Nephron (organoid): ENCODE results near the gene CAB39.

Experiments used
- H3K27ac Mint-ChIP-seq, 3 experiments: 2 replicates each; pipeline ENCODE4 v1.8.0; 2020; ENCODE audit warnings: mixed read lengths in 3 of 3, mild to moderate bottlenecking in 2 of 3, moderate library complexity in 1 of 3
- H3K27me3 Mint-ChIP-seq: 2 replicates; pipeline ENCODE4 v1.8.0; 2021; ENCODE audit warnings: low read depth, mild to moderate bottlenecking, moderate library complexity, mixed read lengths
- H3K36me3 Mint-ChIP-seq: 2 replicates; pipeline ENCODE4 v1.8.0; 2020; ENCODE audit warnings: low read depth, mixed read lengths
- H3K4me1 Mint-ChIP-seq: 2 replicates; pipeline ENCODE4 v1.8.0; 2020; ENCODE audit warnings: mixed read lengths
- H3K4me3 Mint-ChIP-seq, 3 experiments: 2 replicates each; pipeline ENCODE4 v1.8.0; 2020; ENCODE audit warnings: mild to moderate bottlenecking in 3 of 3, mixed read lengths in 3 of 3, moderate library complexity in 2 of 3
- H3K9me3 Mint-ChIP-seq: 2 replicates; pipeline ENCODE4 v1.8.0; 2020; ENCODE audit warnings: mixed read lengths
- TF ChIP-seq, protein P1 (sequence below), 3 experiments: fragments of 200-600 bp; sonication (generic); IDR thresholded peaks; one replicate each; pipeline ENCODE4 v1.5.0; 2021; ENCODE audit warnings: antibody characterized with exemption in 3 of 3; ENCODE audit not compliant: unreplicated experiment in 3 of 3

The CAB39 gene

DNA sequence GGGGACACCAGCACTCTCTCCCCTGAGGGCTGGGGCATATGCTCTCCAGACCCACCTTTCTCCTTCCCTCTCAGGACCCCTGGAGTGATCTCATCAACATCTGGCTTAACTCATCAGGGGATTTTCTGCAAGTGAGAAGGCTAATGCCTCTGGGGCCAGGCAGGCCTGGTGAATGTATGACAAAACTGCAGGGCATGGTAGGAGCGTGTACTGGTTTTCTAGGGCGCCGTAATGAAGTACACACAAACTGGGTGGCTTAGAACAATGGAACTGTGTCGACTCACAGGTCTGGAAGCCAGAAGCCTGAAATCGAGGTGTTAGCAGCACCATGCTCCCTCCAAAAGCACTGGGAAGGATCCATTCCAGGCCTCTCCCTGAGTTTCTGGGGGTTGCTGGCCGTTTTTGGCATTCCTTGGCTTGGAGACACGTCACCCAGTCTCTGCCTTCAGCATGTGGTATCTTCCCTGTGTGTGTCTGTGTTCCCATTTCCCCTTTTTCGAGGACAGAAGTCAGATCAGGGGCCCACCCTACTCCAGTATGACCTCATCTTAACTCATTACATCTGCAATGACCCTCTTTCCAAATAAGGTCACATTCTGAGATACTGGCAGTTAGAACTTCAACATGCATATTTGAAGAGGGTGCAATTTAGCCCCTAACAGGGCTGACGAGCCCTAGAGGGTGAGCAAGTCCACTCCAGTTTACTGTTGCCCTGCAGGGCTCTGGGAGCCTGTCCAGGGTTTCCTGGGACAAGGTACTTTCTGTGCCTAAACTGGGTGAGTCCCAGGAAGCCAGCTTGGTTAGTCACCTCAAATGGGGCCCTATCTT lies 45.5 kb upstream of the CAB39 start:
- no peak overlapping the region for H3K27ac Mint-ChIP-seq
- H3K4me1 Mint-ChIP-seq: peaks cover 42% of the 10 kb centered on the region
- H3K36me3 Mint-ChIP-seq: no peaks in the 10 kb centered on the region
- TF ChIP-seq, protein P1, sequence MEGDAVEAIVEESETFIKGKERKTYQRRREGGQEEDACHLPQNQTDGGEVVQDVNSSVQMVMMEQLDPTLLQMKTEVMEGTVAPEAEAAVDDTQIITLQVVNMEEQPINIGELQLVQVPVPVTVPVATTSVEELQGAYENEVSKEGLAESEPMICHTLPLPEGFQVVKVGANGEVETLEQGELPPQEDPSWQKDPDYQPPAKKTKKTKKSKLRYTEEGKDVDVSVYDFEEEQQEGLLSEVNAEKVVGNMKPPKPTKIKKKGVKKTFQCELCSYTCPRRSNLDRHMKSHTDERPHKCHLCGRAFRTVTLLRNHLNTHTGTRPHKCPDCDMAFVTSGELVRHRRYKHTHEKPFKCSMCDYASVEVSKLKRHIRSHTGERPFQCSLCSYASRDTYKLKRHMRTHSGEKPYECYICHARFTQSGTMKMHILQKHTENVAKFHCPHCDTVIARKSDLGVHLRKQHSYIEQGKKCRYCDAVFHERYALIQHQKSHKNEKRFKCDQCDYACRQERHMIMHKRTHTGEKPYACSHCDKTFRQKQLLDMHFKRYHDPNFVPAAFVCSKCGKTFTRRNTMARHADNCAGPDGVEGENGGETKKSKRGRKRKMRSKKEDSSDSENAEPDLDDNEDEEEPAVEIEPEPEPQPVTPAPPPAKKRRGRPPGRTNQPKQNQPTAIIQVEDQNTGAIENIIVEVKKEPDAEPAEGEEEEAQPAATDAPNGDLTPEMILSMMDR (IDR thresholded peaks at IDR 0.05; ENCODE audit: unreplicated experiment in 3 of 3): no peak
- peaks cover 10% of the 10 kb centered on the region for H3K27me3 Mint-ChIP-seq
- no peaks in the 10 kb centered on the region for H3K9me3 Mint-ChIP-seq
- no peak overlapping the region for H3K4me3 Mint-ChIP-seq

DNA sequence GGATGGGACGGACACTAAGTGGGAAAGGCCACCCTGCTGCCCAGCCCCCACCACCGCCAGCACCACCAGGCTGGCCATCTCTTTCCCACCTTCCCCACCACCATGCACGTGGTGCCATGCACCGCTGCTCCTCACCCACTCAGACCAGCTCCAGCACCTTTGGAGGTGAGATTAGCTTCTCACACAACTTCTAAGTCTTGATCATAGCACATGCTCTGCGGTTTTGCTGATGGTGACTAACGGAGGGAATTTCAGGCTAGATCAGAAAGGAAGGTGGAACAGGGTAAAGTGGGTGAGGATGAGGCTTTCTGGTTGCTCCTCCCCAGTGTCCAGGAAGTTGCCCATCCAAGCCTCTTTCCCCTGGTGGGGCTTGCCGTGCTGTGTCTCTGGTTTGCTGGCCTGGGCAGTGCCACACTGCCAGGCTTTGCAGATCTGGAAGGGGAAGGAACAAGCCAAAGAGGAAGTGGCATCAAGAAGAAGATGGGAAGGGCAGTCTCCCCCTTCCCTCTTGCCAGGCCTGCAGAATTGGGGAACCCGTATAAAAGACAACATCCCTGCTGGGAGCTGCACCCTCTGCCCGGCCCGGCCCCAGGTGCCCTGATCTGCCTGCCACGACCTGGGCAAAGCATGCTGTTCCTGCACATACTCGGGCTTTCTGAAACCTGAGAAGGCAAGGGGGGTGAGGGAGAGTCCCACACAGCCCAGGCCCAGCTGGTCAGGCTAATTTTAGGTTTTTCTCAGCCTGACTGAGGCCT lies 44.3 kb upstream of the CAB39 start:
- Mint-ChIP-seq H3K27me3 (peaks cover 10% of the 10 kb centered on the region), H3K4me1 (peaks cover 50% of the 10 kb centered on the region)

DNA sequence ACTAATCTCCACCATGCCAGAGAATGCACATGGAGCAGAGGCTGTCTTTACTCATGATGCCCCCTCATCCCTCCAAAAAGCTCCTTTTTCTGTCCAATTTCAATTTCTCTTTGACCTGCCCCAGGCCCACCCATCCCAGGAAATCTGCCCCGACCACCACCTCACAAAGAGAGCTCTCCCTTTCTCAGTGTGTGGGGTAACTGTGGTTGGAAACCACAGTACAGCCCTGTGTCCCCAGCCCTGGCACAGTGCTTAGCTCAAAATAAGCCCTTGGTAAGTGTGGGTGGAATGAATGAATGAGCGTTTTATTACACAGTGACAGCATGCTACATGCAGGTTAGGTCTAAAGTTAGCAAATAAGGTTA lies 43.7 kb upstream of the CAB39 start:
- TF ChIP-seq, protein P1 (IDR thresholded peaks at IDR 0.05; ENCODE audit: unreplicated experiment in 3 of 3): no peak
- H3K9me3 Mint-ChIP-seq: no peaks in the 10 kb centered on the region
- peak overlapping the region in 1 of 3 experiments; percentile 14 for H3K4me3 Mint-ChIP-seq
- H3K27me3 Mint-ChIP-seq: peaks cover 10% of the 10 kb centered on the region
- peaks cover 52% of the 10 kb centered on the region for H3K4me1 Mint-ChIP-seq
- H3K27ac Mint-ChIP-seq: peak overlapping the region; percentile 35 to 76 (median 63)
- H3K36me3 Mint-ChIP-seq: no peaks in the 10 kb centered on the region

More for the DNA sequence above, 44.3 kb upstream of the CAB39 start:
- TF ChIP-seq, protein P1 (IDR thresholded peaks at IDR 0.05; ENCODE audit: unreplicated experiment in 3 of 3): no peak
- Mint-ChIP-seq H3K36me3 (no peaks in the 10 kb centered on the region), H3K4me3 (peak overlapping the region in 1 of 3 experiments; percentile 14), H3K9me3 (no peaks in the 10 kb centered on the region), H3K27ac (peak overlapping the region; percentile 35 to 76 (median 63))

DNA sequence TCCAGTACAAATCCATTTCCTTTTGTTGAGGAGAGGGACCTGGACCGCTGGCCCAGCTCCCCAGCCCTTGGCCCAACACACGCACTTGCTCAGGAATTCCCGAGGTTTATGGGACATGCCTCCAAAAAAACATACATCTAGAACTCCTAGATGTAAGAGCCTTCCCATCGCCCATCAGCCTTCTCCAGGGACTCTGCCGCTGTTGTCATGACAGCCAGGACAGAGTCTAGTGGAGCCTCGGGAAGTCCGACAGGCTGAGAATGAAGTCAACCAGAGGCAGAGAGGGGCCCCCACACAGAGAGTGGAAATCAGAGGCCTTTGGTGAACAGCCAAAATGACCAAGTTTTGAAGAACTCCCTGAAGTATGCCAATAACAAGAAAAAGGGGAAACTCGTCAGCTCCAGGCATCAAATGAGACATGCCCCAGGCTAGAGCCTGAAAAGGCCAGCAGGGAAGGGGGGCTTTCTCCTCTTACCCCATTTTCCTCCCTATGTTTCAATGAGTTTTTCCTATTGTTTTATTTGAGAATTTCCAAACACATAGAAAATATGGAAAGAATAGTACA lies 43.2 kb upstream of the CAB39 start:
- H3K4me1 Mint-ChIP-seq: peaks cover 58% of the 10 kb centered on the region
- H3K27ac Mint-ChIP-seq: peak overlapping the region in 2 of 3 experiments; percentile 35 to 63
- no peak overlapping the region for H3K4me3 Mint-ChIP-seq
- TF ChIP-seq, protein P1 (IDR thresholded peaks at IDR 0.05; ENCODE audit: unreplicated experiment in 3 of 3): no peak
- H3K36me3 Mint-ChIP-seq: no peaks in the 10 kb centered on the region
- no peaks in the 10 kb centered on the region for H3K9me3 Mint-ChIP-seq
- H3K27me3 Mint-ChIP-seq: peaks cover 10% of the 10 kb centered on the region

DNA sequence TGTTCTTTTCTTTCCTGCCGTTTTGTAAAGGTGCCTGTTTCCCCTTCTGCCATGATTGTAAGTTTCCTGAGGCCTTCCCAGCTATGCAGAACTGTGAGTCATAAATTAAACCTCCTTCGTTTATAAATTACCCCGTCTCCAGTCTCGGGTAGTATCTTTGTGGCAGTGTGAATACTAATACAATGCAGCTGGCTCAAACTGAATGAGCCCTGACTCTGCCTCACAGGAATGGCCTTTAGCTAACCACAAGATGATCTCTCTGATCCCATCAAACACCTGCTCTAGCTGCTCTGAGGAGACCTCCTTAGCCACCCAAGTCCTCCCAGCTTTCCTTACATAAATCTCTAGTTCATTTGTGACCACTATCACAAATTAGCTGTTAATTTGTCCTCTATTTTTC lies 41.5 kb upstream of the CAB39 start:
- Mint-ChIP-seq H3K27me3 (peaks cover 12% of the 10 kb centered on the region), H3K9me3 (no peaks in the 10 kb centered on the region), H3K4me3 (peak overlapping the region in 1 of 3 experiments; percentile 47), H3K27ac (peak overlapping the region; percentile 32 to 78 (median 43)), H3K36me3 (no peaks in the 10 kb centered on the region), H3K4me1 (peaks cover 67% of the 10 kb centered on the region)
- TF ChIP-seq, protein P1 (IDR thresholded peaks at IDR 0.05; ENCODE audit: unreplicated experiment in 3 of 3): no peak
